G401 (cell line): ENCODE data around the gene HUNK. TPM values are rescaled to one million over a fixed set of nuclear protein-coding genes. Genes with fewer than 3 reads are reported as not detected.
"Not testable (repeated sequence)": the region's sequence is repeated elsewhere in the genome, so short reads cannot be mapped to it uniquely, and the experiment has no call there.

ENCODE experiments used
- DNase-seq: peaks from one replicate; pipeline ENCODE4 v3.0.0-alpha.2; 2015; ENCODE audit warnings: low spot score
- in situ Hi-C: cut with HindIII; loops from 2 replicates; pipeline ENCODE4 v1.10.0; 2016; ENCODE audit warnings: low sequenced_read_pairs, mixed read lengths
- total RNA-seq: library from RNA; depleted of rRNA; stranded (reverse); fragments of >200 nt; shearing (Covaris generic); gene quantifications from 2 replicates; pipeline ENCODE4 v1.2.3, GENCODE V29; 2014

Gene HUNK
- total RNA-seq, 1 experiment from 2014 or later: 0.07 TPM

GRCh38 chr21:31866077-31866511 lies 6.7 kb upstream of the HUNK start:
- in situ Hi-C loops: no loop called here
- DNase-seq: peak; percentile 89

GRCh38 chr21:31869750-31870149 lies 3.1 kb upstream of the HUNK start:
- no peak for DNase-seq
- in situ Hi-C loops: no loop called here

GRCh38 chr21:31870472-31871193 lies 2.2 kb upstream of the HUNK start:
- in situ Hi-C loops: no loop called here
- DNase-seq: peak; percentile 11

GRCh38 chr21:31871371-31871770 lies 1.4 kb upstream of the HUNK start:
- DNase-seq, in situ Hi-C loops: not testable (repeated sequence)

GRCh38 chr21:31872072-31872451 lies 758 bp upstream of the HUNK start:
- no peak for DNase-seq
- in situ Hi-C loops: no loop called here

- DNase-seq: no peak
- in situ Hi-C loops: no loop called here
Observed at GRCh38 chr21:31873275-31873695, 465 bp downstream of the HUNK start.

- in situ Hi-C loops: no loop called here
- DNase-seq: no peak
Observed at GRCh38 chr21:31873696-31874599, 1.1 kb downstream of the HUNK start.

GRCh38 chr21:31874812-31875212 lies 2.0 kb downstream of the HUNK start:
- no peak for DNase-seq
- in situ Hi-C loops: no loop called here

GRCh38 chr21:31875496-31876015 lies 2.7 kb downstream of the HUNK start:
- peak; percentile 7 for DNase-seq
- in situ Hi-C loops: no loop called here

- no peak for DNase-seq
- in situ Hi-C loops: no loop called here
Observed at GRCh38 chr21:31877463-31877957, 4.7 kb downstream of the HUNK start.

GRCh38 chr21:31878831-31879230 lies 6.0 kb downstream of the HUNK start:
- in situ Hi-C loops: no loop called here
- no peak for DNase-seq

- DNase-seq: peak; percentile 62
- in situ Hi-C loops: no loop called here
Observed at GRCh38 chr21:31879241-31879650, 6.4 kb downstream of the HUNK start.

GRCh38 chr21:31879911-31880310 lies 7.1 kb downstream of the HUNK start:
- no peak for DNase-seq
- in situ Hi-C loops: no loop called here

GRCh38 chr21:31880816-31881215 lies 8.0 kb downstream of the HUNK start:
- no peak for DNase-seq
- in situ Hi-C loops: no loop called here

GRCh38 chr21:31882711-31883110 lies 9.9 kb downstream of the HUNK start:
- in situ Hi-C loops: no loop called here
- no peak for DNase-seq

- in situ Hi-C loops: no loop called here
- no peak for DNase-seq
Observed at GRCh38 chr21:31885146-31885545, 12.3 kb downstream of the HUNK start.

GRCh38 chr21:31886915-31887314 lies 14.1 kb downstream of the HUNK start:
- no peak for DNase-seq
- in situ Hi-C loops: no loop called here

- in situ Hi-C loops: no loop called here
- no peak for DNase-seq
Observed at GRCh38 chr21:31887391-31887841, 14.6 kb downstream of the HUNK start.

GRCh38 chr21:31888936-31889371 lies 16.1 kb downstream of the HUNK start:
- no peak for DNase-seq
- in situ Hi-C loops: no loop called here

GRCh38 chr21:31889460-31889859 lies 16.6 kb downstream of the HUNK start:
- in situ Hi-C loops: no loop called here
- DNase-seq: no peak
